Liver (tissue), 9 donors: ENCODE measurements around the gene DHX35. TPM values are rescaled to one million over a fixed set of nuclear protein-coding genes. Genes with fewer than 3 reads are reported as not detected.

Experiments used
- DNase-seq: peaks from one replicate; pipeline ENCODE4 v3.0.0-alpha.2; 2017; ENCODE audit warnings: low spot score
- H3K27ac ChIP-seq, 2 donors: one replicate each; pipeline ENCODE4 v1.7.0; 2013; ENCODE audit warnings: inconsistent platforms in 2 of 2, low read length in 2 of 2, control low read depth in 1 of 2, low read depth in 1 of 2, mild to moderate bottlenecking in 1 of 2
- H3K27me3 ChIP-seq, 4 donors: one replicate each; pipeline versions ENCODE4 v1.6.1 to v1.7.0; 2013; ENCODE audit warnings: low read length in 3 of 4, inconsistent platforms in 1 of 4, mild to moderate bottlenecking in 1 of 4, moderate library complexity in 1 of 4; ENCODE audit not compliant: control insufficient read depth in 4 of 4, insufficient read depth in 4 of 4
- H3K36me3 ChIP-seq, 4 donors: one replicate each; pipeline versions ENCODE4 v1.6.1 to v1.7.0; 2013; ENCODE audit warnings: low read length in 3 of 4, mild to moderate bottlenecking in 3 of 4, low read depth in 1 of 4, moderate library complexity in 1 of 4; ENCODE audit not compliant: control insufficient read depth in 4 of 4, insufficient read depth in 3 of 4
- H3K4me1 ChIP-seq, 4 donors: one replicate each; pipeline versions ENCODE4 v1.6.1 to v1.7.0; 2013; ENCODE audit warnings: low read length in 3 of 4, mild to moderate bottlenecking in 3 of 4, moderate library complexity in 1 of 4; ENCODE audit not compliant: control insufficient read depth in 4 of 4, insufficient read depth in 4 of 4
- H3K4me3 ChIP-seq, 3 donors: one replicate each; pipeline versions ENCODE4 v1.6.1 to v1.7.0; 2013; ENCODE audit warnings: low read length in 3 of 3, control low read depth in 1 of 3, low read depth in 1 of 3, mild to moderate bottlenecking in 1 of 3
- H3K9ac ChIP-seq, 2 donors: one replicate each; pipeline ENCODE4 v1.7.0; 2013; ENCODE audit warnings: low read length in 2 of 2, mild to moderate bottlenecking in 2 of 2, moderate library complexity in 2 of 2, control low read depth in 1 of 2, low read depth in 1 of 2
- H3K9me3 ChIP-seq, 4 donors: one replicate each; pipeline versions ENCODE4 v1.6.1 to v1.7.0; 2013; ENCODE audit warnings: low read length in 3 of 4; ENCODE audit not compliant: control insufficient read depth in 4 of 4
- CTCF ChIP-seq: fragments of 150-350 bp; IDR thresholded peaks from 2 replicates; pipeline ENCODE4 v1.5.1; 2017; ENCODE audit warnings: improper control_type of control experiment, low read depth, low read length; ENCODE audit not compliant: missing input control
- FOXA1 ChIP-seq: IDR thresholded peaks from 2 replicates; pipeline ENCODE4 v1.6.1; 2016; ENCODE audit warnings: antibody characterized with exemption
- FOXA2 ChIP-seq: IDR thresholded peaks from 2 replicates; pipeline ENCODE4 v1.6.1; 2016; ENCODE audit warnings: antibody characterized with exemption
- GABPA ChIP-seq, 2 donors: IDR thresholded peaks in 1 of 2; conservative IDR thresholded peaks in 1 of 2; 2 replicates each; pipeline ENCODE4 v1.6.1; 2016; ENCODE audit warnings: antibody characterized with exemption in 2 of 2, mild to moderate bottlenecking in 1 of 2, moderate library complexity in 1 of 2
- HNF4A ChIP-seq, 2 donors: conservative IDR thresholded peaks; 2 replicates each; pipeline ENCODE4 v1.6.1; 2016; ENCODE audit warnings: antibody characterized with exemption in 2 of 2, mild to moderate bottlenecking in 2 of 2
- JUND ChIP-seq, 2 donors: IDR thresholded peaks; 2 replicates each; pipeline ENCODE4 v1.6.1; 2016; ENCODE audit warnings: antibody characterized with exemption in 2 of 2
- MAX ChIP-seq: IDR thresholded peaks from 2 replicates; pipeline ENCODE4 v1.6.1; 2016; ENCODE audit warnings: antibody characterized with exemption
- NR2F2 ChIP-seq: IDR thresholded peaks from 2 replicates; pipeline ENCODE4 v1.6.1; 2016; ENCODE audit warnings: antibody characterized with exemption
- RAD21 ChIP-seq, 2 donors: IDR thresholded peaks; 2 replicates each; pipeline ENCODE4 v1.6.1; 2016; ENCODE audit warnings: antibody characterized with exemption in 2 of 2, mild to moderate bottlenecking in 2 of 2
- SP1 ChIP-seq: IDR thresholded peaks from 2 replicates; pipeline ENCODE4 v1.6.1; 2018; ENCODE audit warnings: antibody characterized with exemption, mild to moderate bottlenecking
- TAF1 ChIP-seq: conservative IDR thresholded peaks from 2 replicates; pipeline ENCODE4 v1.6.1; 2016; ENCODE audit warnings: antibody characterized with exemption, mild to moderate bottlenecking
- YY1 ChIP-seq: IDR thresholded peaks from 2 replicates; pipeline ENCODE4 v1.6.1; 2016; ENCODE audit warnings: antibody characterized with exemption, mild to moderate bottlenecking
- WGBS: extraction: QIAGEN DNeasy Blood & Tissue Kit; methylation state at CpG from one replicate; pipeline ENCODE4 v1.1.7; 2013; 5-methylcytosine and 5-hydroxymethylcytosine counted together
- polyA plus RNA-seq, 2 donors: library from polyadenylated mRNA; stranded (reverse) in 1 of 2; unstranded in 1 of 2; fragments of 200-250 nt in 1 of 2; fragments of >200 nt in 1 of 2; fragmentation: Nextera tagmentation in 1 of 2; extraction: Ambion mirVana in 1 of 2; gene quantifications; one replicate each; pipeline versions ENCODE4 v1.2.1 to v1.2.3, GENCODE V29; 2013 to 2015
- total RNA-seq, 2 donors: library from RNA; depleted of rRNA; stranded (reverse); fragments of >200 nt; gene quantifications; one replicate each; pipeline ENCODE4 v1.2.3, GENCODE V29; 2014
- TF ChIP-seq, protein P1 (sequence below): IDR thresholded peaks from 2 replicates; pipeline ENCODE4 v1.6.1; 2016; ENCODE audit warnings: antibody characterized with exemption
- TF ChIP-seq, protein P2 (sequence below): IDR thresholded peaks from 2 replicates; pipeline ENCODE4 v1.6.1; 2016; ENCODE audit warnings: antibody characterized with exemption, mild to moderate bottlenecking
- TF ChIP-seq, protein P3 (sequence below): IDR thresholded peaks from 2 replicates; pipeline ENCODE4 v1.6.1; 2016; ENCODE audit warnings: antibody characterized with exemption
- donor health status: healthy.
- donor health status: healthy.
- donor health status: healthy.
- donor health status: healthy.
- donor health status: healthy.

Gene DHX35
- total and polyA plus RNA-seq, 4 donors, result 2.7 to 10.6 (median 4.8) TPM

- TF ChIP-seq RAD21 (IDR thresholded peaks at IDR 0.05) (no peak), CTCF (no peak), MAX (no peak), FOXA2 (no peak), NR2F2 (no peak), TAF1 (no peak)
- TF ChIP-seq, protein P1, sequence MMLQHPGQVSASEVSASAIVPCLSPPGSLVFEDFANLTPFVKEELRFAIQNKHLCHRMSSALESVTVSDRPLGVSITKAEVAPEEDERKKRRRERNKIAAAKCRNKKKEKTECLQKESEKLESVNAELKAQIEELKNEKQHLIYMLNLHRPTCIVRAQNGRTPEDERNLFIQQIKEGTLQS, result no peak
Observed at GRCh38 chr20:39041067-39041466, 78.9 kb downstream of the DHX35 start (continued).

- DNase-seq, result no peak
- no peaks in the 10 kb centered on the region for H3K9me3 ChIP-seq
- peaks cover 10 to 46% (median 18%) of the 10 kb centered on the region in 4 donors for H3K36me3 ChIP-seq
- no peak overlapping the region for H3K27ac ChIP-seq
- WGBS, result 95% methylated on average over 15 of the region's 15 CpGs
- no peak for TF ChIP-seq JUND (IDR thresholded peaks at IDR 0.05)
- no peak for TF ChIP-seq NR2F2
- no peak for TF ChIP-seq TAF1
- TF ChIP-seq YY1, result no peak
- no peak for TF ChIP-seq GABPA (IDR thresholded peaks at IDR 0.05 in 1 of 2, conservative IDR thresholded peaks at IDR 0.05 in 1 of 2)
- TF ChIP-seq FOXA2, result no peak
- no peak for TF ChIP-seq RAD21 (IDR thresholded peaks at IDR 0.05)
- no peak for TF ChIP-seq HNF4A (conservative IDR thresholded peaks at IDR 0.05)
- TF ChIP-seq CTCF, result no peak
- H3K27me3 ChIP-seq, result no peaks in the 10 kb centered on the region
- no peak overlapping the region for H3K9ac ChIP-seq
- H3K4me3 ChIP-seq, result no peak overlapping the region
- no peaks in the 10 kb centered on the region for H3K4me1 ChIP-seq
Observed at GRCh38 chr20:39042279-39043150, 80.4 kb downstream of the DHX35 start.

- no peaks in the 10 kb centered on the region for H3K9me3 ChIP-seq
- H3K4me3 ChIP-seq, result no peak overlapping the region
- H3K4me1 ChIP-seq, result peaks cover 0 to 4% (median 2%) of the 10 kb centered on the region in 4 donors
- no peaks in the 10 kb centered on the region for H3K27me3 ChIP-seq
- H3K27ac ChIP-seq, result no peak overlapping the region
- DNase-seq, result no peak
- 98% methylated on average over 6 of the region's 6 CpGs for WGBS
- peaks cover 3 to 26% (median 8%) of the 10 kb centered on the region in 4 donors for H3K36me3 ChIP-seq
- no peak overlapping the region for H3K9ac ChIP-seq
- TF ChIP-seq FOXA1, result no peak
- TF ChIP-seq YY1, result no peak
- TF ChIP-seq, protein P2, sequence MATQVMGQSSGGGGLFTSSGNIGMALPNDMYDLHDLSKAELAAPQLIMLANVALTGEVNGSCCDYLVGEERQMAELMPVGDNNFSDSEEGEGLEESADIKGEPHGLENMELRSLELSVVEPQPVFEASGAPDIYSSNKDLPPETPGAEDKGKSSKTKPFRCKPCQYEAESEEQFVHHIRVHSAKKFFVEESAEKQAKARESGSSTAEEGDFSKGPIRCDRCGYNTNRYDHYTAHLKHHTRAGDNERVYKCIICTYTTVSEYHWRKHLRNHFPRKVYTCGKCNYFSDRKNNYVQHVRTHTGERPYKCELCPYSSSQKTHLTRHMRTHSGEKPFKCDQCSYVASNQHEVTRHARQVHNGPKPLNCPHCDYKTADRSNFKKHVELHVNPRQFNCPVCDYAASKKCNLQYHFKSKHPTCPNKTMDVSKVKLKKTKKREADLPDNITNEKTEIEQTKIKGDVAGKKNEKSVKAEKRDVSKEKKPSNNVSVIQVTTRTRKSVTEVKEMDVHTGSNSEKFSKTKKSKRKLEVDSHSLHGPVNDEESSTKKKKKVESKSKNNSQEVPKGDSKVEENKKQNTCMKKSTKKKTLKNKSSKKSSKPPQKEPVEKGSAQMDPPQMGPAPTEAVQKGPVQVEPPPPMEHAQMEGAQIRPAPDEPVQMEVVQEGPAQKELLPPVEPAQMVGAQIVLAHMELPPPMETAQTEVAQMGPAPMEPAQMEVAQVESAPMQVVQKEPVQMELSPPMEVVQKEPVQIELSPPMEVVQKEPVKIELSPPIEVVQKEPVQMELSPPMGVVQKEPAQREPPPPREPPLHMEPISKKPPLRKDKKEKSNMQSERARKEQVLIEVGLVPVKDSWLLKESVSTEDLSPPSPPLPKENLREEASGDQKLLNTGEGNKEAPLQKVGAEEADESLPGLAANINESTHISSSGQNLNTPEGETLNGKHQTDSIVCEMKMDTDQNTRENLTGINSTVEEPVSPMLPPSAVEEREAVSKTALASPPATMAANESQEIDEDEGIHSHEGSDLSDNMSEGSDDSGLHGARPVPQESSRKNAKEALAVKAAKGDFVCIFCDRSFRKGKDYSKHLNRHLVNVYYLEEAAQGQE, result no peak
- TF ChIP-seq MAX, result no peak
- TF ChIP-seq RAD21 (IDR thresholded peaks at IDR 0.05), result no peak
- TF ChIP-seq, protein P3, sequence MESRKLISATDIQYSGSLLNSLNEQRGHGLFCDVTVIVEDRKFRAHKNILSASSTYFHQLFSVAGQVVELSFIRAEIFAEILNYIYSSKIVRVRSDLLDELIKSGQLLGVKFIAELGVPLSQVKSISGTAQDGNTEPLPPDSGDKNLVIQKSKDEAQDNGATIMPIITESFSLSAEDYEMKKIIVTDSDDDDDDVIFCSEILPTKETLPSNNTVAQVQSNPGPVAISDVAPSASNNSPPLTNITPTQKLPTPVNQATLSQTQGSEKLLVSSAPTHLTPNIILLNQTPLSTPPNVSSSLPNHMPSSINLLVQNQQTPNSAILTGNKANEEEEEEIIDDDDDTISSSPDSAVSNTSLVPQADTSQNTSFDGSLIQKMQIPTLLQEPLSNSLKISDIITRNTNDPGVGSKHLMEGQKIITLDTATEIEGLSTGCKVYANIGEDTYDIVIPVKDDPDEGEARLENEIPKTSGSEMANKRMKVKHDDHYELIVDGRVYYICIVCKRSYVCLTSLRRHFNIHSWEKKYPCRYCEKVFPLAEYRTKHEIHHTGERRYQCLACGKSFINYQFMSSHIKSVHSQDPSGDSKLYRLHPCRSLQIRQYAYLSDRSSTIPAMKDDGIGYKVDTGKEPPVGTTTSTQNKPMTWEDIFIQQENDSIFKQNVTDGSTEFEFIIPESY, result no peak
- TF ChIP-seq SP1, result no peak
Observed at GRCh38 chr20:39044501-39044900, 82.4 kb downstream of the DHX35 start.
